ENCODE data around the gene APBB2.

APBB2 gene

DNA sequence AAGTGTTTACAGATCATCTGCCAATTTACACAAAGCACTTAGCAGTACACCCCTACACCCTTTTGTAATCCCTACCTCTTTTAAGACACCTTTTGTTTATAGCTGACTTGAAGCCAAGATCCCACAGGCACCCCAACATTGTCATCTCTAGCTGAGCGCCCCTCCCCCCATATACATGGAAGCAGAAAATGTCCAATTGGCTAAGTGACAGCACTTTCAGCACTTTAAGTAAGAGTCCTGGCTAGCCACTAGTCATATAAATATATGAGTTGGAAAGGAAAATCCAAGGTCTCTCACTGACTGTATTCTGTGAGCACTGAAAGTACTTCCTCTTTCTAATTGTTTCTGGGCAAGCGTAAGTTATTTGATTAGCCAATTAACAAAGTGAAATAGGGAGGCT, 356.4 kb downstream of the APBB2 start:
- no peak for TF ChIP-seq GATA3 (IDR thresholded peaks at IDR 0.05; ENCODE audit: low read depth, low read length)
- TF ChIP-seq GATA2 (IDR thresholded peaks at IDR 0.05; ENCODE audit: low read depth, low read length) = no peak

DNA sequence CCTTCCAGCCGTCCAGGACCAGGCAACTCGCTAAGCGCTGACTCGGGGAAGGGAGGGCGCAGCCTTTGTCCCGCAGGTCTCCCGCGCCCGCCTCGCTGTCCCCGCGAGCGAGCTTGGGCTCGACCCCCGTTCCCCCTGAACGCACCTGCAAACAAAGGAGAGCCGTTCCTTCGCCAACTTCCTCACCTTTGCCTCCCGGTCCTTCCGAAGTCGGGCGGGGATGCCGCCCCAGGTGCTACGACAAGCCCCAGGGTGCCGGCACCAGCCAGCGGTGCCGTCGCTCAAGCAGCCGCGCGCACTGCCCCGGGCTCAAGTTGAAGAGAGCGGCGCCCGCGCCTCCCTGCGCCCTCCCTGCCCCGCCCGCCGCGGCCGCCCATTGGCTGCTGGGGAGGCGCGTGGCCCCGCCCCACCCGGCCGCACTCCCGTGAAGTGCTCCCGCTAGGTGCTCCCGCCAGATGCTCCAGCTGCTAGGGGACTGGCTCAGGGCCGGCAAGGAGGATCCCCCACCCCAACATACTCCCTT, 357.4 kb downstream of the APBB2 start:
- TF ChIP-seq GATA2 (IDR thresholded peaks at IDR 0.05; ENCODE audit: low read depth, low read length) (no peak), GATA3 (IDR thresholded peaks at IDR 0.05; ENCODE audit: low read depth, low read length) (no peak)

DNA sequence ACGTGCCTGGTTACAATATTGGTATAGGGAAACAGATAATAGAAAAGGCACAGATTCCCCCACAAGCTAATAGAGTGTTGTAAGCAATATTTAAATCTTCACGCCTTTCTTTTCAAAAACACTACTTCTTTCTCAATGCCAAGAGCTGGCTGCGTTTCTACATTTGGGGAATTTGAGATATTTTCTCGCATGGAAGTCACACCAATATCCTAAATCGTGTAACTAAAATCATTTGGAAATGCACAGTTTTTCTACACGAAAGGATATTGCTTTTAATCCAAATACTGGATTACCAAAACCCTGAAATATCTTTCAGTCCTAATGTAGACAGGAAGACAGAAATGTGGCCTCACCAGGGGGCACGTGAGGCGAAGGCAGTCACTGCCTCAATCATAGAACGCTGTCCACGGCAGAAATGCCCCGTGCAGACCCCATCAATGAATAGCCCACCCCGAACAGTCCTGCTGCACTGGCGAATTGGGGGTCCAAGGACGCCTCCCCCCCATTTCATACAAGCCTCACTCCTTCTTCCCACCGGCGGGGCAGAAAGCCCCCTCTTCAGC, 358.0 kb downstream of the APBB2 start:
- TF ChIP-seq GATA3 (IDR thresholded peaks at IDR 0.05; ENCODE audit: low read depth, low read length) (no peak), GATA2 (IDR thresholded peaks at IDR 0.05; ENCODE audit: low read depth, low read length) (no peak)

DNA sequence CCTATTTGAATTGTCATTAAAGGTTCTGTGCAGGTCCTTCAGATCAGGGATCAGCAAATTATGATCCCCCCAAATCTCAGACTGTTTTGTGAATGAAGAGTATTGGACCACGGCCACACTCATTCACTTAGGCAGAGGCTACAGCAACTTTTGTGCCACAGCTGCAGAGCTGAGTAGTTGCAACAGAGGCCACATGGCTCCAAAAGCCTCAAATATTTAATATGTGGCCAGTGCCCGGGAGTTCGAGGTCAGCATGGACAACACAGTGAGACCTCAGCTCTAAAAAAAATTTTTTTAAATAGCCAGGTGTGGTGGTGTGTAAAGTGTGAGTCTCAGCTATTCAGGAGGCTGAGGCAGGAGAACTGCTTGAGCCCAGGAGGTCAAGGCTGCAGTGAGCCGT, 363.8 kb downstream of the APBB2 start:
- TF ChIP-seq GATA2 (IDR thresholded peaks at IDR 0.05; ENCODE audit: low read depth, low read length) (no peak), GATA3 (IDR thresholded peaks at IDR 0.05; ENCODE audit: low read depth, low read length) (no peak)

DNA sequence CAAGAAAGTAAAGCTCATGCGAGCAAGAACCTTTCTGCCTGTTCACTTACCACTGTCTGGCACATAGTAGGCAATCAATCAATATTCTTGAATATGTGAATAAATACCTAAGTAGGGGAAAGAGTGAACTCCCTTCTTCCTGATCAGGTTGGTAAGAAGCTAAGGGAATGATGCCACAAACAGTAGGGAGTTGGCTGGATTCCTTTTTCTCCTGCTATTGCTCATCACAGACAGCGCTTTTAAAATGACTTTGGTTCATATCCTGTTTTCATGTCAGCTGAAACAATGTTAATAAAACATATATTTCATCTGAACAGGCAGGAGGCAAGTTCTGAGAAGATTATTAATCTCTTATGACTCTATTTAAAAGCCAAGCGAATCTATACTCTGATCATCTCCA, 365.4 kb downstream of the APBB2 start:
- TF ChIP-seq GATA2 (IDR thresholded peaks at IDR 0.05; ENCODE audit: low read depth, low read length) (no peak), GATA3 (IDR thresholded peaks at IDR 0.05; ENCODE audit: low read depth, low read length) (no peak)

DNA sequence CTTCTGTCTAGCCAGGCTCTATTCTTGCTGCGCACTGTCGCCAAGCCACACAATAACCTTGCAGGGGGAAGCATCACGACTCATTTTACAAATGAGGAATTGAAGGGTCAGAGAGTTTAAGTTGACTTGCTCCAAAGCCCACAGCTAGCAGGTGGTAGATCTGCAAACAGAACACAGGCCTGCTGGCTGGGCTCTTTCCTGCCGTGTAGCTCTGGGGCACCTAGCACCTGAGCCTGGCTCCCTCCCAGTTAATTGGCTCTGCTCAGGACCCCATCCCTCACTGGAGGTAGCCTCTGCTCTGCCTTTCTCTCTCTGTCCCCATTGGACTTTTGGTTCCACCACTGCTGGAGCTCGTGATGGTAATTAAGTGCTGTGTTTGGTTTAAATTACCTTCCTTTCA, 366.1 kb downstream of the APBB2 start:
- TF ChIP-seq GATA2 (IDR thresholded peaks at IDR 0.05; ENCODE audit: low read depth, low read length) = no peak
- TF ChIP-seq GATA3 (IDR thresholded peaks at IDR 0.05; ENCODE audit: low read depth, low read length) = no peak

DNA sequence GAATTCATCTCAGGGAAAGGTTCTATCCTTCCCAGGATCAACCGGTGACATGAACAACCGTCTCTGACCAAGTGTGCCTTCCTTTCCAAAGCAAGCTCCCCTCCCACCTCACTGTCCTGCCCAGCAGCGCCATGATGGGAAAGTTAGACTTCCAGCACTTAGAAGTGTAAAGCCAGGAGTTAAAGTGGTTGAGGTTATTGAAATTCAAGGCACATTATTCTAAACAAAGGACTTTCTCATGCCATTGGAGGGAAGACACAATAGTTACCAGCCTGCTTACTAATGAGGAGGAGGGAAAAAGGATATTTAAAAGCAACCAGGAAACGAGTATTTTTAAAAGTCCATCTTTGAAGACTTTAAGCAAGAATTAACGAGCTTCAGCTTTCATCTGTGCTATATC, 367.8 kb downstream of the APBB2 start:
- TF ChIP-seq GATA2 (IDR thresholded peaks at IDR 0.05; ENCODE audit: low read depth, low read length) (no peak), GATA3 (IDR thresholded peaks at IDR 0.05; ENCODE audit: low read depth, low read length) (no peak)

DNA sequence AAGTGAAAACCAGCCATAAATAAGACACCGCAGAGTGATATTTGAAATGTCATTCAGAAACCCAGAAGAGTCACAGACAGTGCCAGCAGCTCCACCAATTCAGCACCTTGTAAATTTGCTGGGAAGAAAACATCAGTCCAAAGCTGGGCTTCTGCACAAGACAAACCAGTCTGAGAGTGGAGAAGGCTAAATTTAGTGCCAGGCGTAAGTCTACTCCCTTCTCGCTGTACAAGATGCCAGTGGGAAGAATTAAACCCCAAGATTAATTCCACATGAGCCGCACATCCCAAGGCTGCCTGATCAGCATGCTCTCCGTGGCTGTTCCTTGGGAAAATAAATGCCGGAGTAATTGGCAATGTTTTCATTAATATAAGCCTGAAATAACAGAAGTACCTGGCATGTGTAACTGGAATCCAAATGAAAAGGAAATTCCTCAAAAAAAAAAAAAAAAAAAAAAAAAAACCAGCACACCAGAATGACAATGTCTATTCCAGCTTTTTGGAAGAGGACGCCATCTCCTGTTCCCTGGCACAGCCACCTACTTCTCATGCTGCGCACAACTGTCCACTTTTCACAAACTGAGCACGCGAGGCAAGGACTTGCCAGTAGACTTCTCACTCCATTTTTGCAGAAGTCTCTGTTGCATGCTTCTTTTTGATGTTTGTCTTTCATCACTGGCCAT, 369.0 kb downstream of the APBB2 start:
- TF ChIP-seq GATA2 (IDR thresholded peaks at IDR 0.05; ENCODE audit: low read depth, low read length) = no peak
- no peak for TF ChIP-seq GATA3 (IDR thresholded peaks at IDR 0.05; ENCODE audit: low read depth, low read length)

DNA sequence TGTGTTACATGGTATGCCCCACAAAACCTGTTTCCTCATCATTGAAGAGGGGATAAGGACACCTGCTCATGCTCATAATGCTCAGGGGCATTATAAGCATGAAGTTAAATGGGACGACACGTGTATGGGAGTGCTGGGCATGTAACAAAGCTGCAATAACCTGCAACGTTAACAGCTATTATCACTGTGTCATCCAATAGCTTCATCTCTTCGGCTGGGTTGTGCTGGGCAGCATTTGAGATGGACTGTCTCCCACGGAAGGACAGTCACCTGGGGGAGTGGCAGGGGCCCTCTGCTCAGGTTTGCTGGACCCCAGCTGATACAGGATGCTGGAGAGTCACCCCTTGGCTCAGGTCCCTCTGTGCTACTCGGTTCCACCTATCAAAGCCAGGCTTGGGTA, 370.1 kb downstream of the APBB2 start:
- TF ChIP-seq GATA3 (IDR thresholded peaks at IDR 0.05; ENCODE audit: low read depth, low read length) = no peak
- TF ChIP-seq GATA2 (IDR thresholded peaks at IDR 0.05; ENCODE audit: low read depth, low read length) = no peak

DNA sequence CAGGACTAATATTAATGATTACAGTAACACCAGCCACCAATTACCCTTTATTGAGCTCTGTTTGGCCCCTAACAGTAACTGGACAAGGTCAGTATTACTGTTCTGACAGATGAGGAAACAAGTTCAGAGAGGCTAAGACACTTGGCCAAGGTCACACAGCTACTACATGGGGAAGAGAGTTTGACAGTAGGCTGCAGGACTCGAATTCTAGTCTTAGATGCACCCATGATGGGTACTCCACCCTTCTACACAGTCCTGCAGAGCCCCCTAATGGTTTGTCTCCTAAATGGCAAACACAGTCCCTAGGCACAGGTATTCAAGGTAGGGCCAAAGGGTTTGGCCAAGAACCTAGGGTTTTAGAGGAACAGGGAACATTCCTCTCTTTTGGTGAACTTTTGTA, 370.6 kb downstream of the APBB2 start:
- TF ChIP-seq GATA3 (IDR thresholded peaks at IDR 0.05; ENCODE audit: low read depth, low read length) = no peak
- TF ChIP-seq GATA2 (IDR thresholded peaks at IDR 0.05; ENCODE audit: low read depth, low read length) = no peak

DNA sequence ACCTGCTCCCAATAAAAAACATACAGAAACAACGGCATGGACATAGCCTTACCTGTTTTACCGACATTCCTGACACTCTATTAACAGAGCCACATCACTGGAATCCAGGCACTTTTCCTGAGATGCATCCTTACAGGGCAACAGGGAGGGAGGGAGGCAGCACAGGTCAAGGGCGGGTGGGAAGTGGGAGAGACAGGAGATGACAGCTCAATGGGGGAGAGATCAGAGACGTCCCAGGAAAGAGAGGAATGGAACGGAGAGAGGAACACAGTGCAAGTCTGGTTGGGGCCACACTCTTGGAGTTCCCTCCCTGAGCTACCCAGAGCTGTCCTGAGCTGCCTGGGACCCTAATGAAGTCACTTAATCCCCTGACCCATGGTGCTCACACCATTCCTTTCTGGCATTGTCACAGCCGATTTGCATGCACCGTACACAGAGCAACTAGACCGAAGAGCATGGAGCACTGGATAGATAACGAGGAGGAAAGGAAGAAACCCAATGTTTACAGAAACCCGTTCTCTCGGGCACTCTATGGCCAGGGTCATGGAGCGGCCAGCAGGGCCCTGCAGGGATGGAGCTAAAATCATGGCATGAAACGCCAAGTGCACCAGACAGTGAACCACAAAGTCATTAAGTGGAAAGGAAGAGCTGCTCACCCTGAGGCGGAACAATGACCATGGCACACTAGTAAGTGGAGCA, 371.5 kb downstream of the APBB2 start:
- TF ChIP-seq GATA2 (IDR thresholded peaks at IDR 0.05; ENCODE audit: low read depth, low read length) = no peak
- TF ChIP-seq GATA3 (IDR thresholded peaks at IDR 0.05; ENCODE audit: low read depth, low read length) = no peak

DNA sequence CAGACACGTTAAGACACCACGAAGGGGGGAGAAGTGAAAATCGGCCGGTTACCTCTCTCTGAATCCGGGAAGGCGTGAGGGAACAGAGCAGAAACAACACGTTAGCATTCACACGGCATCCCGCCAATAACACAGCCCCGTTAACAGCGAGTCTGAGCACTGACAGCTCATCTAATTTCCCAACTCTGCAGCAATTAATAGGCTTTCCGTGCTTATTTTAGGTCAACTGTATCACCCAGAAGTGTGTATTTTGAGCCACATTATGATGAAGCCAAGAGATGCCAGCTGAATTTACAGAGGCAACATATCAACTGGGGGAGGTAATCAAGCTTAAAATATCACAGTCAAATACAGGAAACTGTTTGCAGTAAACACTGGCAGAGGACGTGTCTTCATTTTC, 372.0 kb downstream of the APBB2 start:
- no peak for TF ChIP-seq GATA3 (IDR thresholded peaks at IDR 0.05; ENCODE audit: low read depth, low read length)
- no peak for TF ChIP-seq GATA2 (IDR thresholded peaks at IDR 0.05; ENCODE audit: low read depth, low read length)

DNA sequence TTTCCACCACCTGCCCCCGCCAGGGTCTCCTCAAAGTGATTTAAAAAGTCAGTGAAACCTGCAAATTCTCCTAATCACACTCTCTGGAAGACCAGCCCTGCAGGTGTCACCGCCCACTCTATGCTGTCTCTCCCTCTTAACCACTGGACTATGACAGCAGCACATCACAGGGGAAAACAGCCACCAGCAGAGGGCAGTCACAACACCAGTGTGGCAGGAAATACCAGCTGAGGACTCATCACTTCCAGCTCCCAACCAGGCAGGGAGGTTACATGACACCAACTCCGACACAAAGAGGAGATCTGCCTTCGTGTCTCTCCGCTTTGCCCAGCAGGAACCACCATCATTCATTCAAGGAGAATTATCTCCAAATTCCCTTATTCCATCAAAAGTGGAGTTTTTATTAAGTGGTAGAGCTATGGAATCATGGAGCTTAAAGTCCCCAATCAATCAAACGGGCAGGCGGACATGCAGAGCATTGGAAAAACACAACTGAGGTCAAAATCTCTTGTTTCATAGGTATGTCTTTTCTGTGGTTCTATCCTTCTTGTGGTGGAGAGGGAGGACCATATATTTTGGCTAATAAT, 373.3 kb downstream of the APBB2 start:
- TF ChIP-seq GATA3 (IDR thresholded peaks at IDR 0.05; ENCODE audit: low read depth, low read length) = no peak
- TF ChIP-seq GATA2 (IDR thresholded peaks at IDR 0.05; ENCODE audit: low read depth, low read length) = no peak

DNA sequence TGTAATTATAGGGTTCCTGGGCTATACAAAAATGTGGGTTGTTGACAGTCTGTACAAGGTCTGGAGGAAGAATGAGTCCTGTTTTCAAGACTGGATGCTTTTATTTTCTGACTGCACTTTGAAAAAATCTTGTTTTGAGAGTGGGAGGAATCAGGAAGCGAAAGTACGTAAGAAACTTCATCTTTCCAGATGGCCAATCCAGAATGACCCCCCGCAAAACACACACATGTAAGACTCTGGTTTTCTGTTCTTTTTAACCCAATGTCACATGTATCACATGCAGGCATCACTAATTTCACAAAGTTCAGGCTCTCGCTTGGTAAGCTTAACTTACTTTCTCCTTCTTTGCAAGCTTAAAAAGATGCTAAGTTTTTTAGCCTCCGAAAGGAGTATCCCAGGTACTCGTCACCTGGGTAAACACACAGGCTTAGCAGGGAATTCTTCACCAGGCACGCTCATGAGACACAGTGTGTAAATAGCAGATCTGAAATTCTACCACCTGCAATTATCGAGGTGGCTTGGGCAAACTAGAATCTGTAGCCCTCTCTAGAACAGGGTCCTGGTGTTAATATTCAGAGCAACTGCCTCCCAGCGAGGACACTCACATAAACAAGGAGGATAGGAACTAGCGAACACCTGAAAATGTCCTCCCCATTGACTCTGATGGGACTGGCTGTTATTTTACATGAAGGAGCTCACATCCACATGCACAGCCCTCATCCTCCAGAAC, 373.9 kb downstream of the APBB2 start:
- TF ChIP-seq GATA3 (IDR thresholded peaks at IDR 0.05; ENCODE audit: low read depth, low read length) (no peak), GATA2 (IDR thresholded peaks at IDR 0.05; ENCODE audit: low read depth, low read length) (no peak)
